Activated naive CD4-positive, alpha-beta T cell treated with anti-CD3 and anti-CD28 coated beads, Interleukin-2, amount 50 U/mL, for 24 hours (primary cell): ENCODE results near the gene ECE2.

ENCODE experiments used
- H3K27ac Mint-ChIP-seq: one replicate; pipeline ENCODE4 v1.8.0; 2021; ENCODE audit warnings: mild to moderate bottlenecking, mixed read lengths
- H3K27me3 Mint-ChIP-seq: one replicate; pipeline ENCODE4 v1.8.0; 2021; ENCODE audit warnings: mixed read lengths
- H3K36me3 Mint-ChIP-seq: one replicate; pipeline ENCODE4 v1.8.0; 2021; ENCODE audit warnings: mixed read lengths
- H3K4me1 Mint-ChIP-seq: one replicate; pipeline ENCODE4 v1.8.0; 2021; ENCODE audit warnings: mixed read lengths
- H3K4me3 Mint-ChIP-seq: one replicate; pipeline ENCODE4 v1.8.0; 2021; ENCODE audit warnings: mild to moderate bottlenecking, mixed read lengths
- H3K9me3 Mint-ChIP-seq: one replicate; pipeline ENCODE4 v1.8.0; 2021; ENCODE audit warnings: mixed read lengths

The ECE2 gene

DNA sequence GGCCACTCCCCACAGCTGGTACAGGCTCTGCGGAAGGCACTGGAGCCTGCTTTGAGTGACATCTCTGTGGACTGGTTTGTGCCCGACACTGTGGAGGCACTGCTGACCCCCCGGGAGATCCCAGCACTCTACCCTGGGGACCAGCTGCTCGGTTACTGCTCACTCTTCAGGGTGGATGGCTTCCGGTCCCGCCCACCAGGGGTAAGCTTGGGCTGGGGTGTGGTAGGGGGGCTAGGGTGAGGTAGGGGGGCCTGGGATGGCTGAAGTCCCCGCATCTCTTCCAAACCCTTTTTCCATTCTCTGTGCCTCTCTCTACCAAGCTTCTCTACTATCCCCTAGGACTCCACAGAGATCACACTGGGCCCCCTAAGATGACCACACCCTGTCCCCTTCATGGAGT, 38.6 kb upstream of the ECE2 start:
- H3K9me3 Mint-ChIP-seq: no peaks in the 10 kb centered on the region
- H3K27me3 Mint-ChIP-seq: peaks cover 8% of the 10 kb centered on the region
- H3K4me1 Mint-ChIP-seq: no peaks in the 10 kb centered on the region
- H3K27ac Mint-ChIP-seq: no peak overlapping the region
- H3K4me3 Mint-ChIP-seq: no peak overlapping the region
- peaks cover 2% of the 10 kb centered on the region for H3K36me3 Mint-ChIP-seq

DNA sequence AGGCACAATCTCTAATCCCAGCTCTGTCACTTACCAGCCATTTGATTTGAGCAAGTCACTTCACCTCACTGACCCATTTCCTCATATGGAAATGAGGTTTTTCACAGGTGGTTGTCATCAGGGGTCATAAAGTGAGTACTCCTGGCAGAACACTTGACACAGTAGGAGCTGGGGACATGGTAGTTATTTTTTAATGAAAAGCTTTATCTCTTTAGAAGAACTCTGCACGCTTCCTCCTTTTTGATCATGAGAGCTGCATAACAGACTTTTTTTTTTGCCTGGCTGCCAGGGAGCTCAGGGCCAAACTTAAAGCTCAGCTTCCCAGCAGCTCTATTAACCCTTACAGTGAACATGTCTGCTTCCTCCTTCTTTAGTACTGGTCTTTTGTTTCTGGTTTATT, 38.0 kb upstream of the ECE2 start:
- Mint-ChIP-seq H3K36me3 (peaks cover 3% of the 10 kb centered on the region), H3K4me3 (no peak overlapping the region), H3K27ac (no peak overlapping the region), H3K4me1 (no peaks in the 10 kb centered on the region), H3K9me3 (no peaks in the 10 kb centered on the region), H3K27me3 (peaks cover 3% of the 10 kb centered on the region)

DNA sequence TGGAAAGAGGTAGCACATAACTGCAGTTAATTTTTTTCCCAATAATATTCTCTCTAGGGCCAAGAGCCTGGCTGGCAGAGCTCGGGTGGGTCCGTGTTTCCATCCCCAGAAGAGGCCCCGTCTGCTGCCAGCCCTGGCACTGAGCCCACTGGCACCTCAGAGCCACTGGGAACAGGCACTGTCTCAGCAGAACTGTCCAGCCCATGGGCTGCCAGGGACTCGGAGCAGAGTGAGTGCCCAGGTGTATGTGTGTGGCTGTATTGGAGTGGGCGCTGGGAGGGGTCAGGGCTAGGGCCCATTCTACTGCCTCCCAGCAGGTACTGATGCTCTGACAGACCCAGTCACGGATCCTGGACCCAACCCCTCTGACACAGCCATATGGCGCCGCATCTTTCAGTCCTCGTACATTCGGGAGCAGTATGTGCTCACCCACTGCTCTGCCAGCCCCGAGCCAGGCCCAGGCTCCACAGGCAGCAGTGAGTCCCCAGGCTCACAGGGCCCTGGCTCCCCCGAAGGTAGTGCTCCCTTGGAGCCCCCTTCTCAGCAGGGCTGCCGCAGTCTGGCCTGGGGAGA, 37.5 kb upstream of the ECE2 start:
- H3K4me1 Mint-ChIP-seq: no peaks in the 10 kb centered on the region
- H3K27me3 Mint-ChIP-seq: no peaks in the 10 kb centered on the region
- H3K36me3 Mint-ChIP-seq: peaks cover 3% of the 10 kb centered on the region
- H3K27ac Mint-ChIP-seq: no peak overlapping the region
- no peak overlapping the region for H3K4me3 Mint-ChIP-seq
- H3K9me3 Mint-ChIP-seq: no peaks in the 10 kb centered on the region

DNA sequence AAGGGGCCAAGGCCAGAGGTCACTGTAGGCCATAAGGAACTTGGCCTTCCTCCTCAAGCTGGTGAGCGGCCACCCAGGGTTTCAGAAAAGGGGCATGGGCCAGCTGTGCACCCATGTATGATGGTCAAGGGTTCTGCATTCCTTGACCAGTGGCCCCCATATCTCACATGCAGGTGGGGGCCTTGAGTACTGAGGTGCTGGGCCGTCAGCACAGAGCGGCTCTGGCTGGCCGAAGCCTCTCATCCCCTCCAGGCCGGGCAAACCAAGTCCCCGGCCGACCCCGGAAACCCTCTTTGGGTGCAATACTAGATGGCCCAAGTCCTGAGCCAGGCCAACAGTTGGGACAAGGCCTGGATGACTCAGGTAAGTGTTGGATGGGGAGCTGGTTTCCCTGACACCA, 36.6 kb upstream of the ECE2 start:
- H3K27ac Mint-ChIP-seq: no peak overlapping the region
- H3K4me3 Mint-ChIP-seq: no peak overlapping the region
- H3K36me3 Mint-ChIP-seq: peaks cover 4% of the 10 kb centered on the region
- no peaks in the 10 kb centered on the region for H3K9me3 Mint-ChIP-seq
- H3K4me1 Mint-ChIP-seq: no peaks in the 10 kb centered on the region
- H3K27me3 Mint-ChIP-seq: no peaks in the 10 kb centered on the region

DNA sequence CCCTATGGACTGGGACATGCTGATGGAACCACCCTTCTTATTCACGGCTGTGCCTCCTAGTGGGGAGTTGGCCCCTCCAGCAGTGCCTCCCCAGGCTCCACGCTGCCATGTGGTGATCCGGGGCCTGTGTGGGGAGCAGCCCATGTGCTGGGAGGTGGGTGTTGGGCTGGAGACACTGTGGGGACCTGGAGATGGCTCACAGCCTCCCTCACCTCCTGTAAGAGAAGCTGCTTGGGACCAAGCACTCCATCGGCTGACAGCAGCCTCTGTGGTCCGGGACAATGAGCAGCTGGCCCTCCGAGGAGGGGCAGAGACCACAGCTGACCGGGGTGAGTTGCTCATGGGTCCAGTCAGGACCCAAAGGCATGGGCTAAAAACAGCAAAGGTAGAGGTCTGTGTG, 36.1 kb upstream of the ECE2 start:
- no peaks in the 10 kb centered on the region for H3K9me3 Mint-ChIP-seq

DNA sequence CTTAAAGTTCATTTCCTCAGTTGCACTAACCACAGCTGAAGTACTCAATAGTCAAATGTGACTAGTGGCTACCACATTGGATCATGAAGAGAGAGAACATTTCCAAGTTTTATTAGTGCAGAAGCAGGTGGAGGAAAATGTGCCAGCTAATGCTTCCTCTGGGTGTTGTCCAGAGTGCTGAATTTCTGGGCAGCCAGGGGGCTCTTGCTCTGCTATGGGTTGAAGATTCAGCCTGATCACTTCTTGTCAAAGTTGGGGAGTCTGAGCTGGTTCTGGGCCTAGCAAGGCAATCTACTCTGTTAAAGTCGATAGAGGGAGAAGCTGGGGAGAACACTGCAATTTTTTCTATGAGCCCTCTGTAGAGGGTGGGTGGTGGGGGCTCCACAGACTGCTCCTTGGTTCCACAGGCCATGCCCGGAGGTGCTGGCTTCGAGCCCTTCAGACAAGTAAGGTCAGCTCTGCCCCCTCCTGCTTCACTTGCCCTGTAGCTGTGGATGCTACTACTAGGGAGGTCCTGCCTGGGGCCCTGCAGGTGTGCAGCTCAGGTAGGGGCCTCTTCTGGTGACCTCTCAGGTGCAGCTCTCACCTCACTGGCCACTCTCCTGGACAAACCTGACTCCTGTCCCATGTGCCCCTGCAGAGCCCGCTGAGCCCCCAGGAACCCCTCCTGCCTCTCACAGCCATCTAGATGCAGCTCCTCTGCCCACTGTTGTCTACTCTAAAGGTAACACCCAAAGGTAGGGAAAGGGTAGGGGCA, 35.3 kb upstream of the ECE2 start:
- H3K27ac Mint-ChIP-seq: no peak overlapping the region
- H3K27me3 Mint-ChIP-seq: no peaks in the 10 kb centered on the region
- peaks cover 9% of the 10 kb centered on the region for H3K36me3 Mint-ChIP-seq
- H3K9me3 Mint-ChIP-seq: no peaks in the 10 kb centered on the region
- no peaks in the 10 kb centered on the region for H3K4me1 Mint-ChIP-seq
- H3K4me3 Mint-ChIP-seq: no peak overlapping the region

More for the DNA sequence above, 36.1 kb upstream of the ECE2 start:
- H3K4me1 Mint-ChIP-seq: no peaks in the 10 kb centered on the region
- no peaks in the 10 kb centered on the region for H3K27me3 Mint-ChIP-seq
- H3K27ac Mint-ChIP-seq: no peak overlapping the region
- peak overlapping the region; percentile 33 for H3K4me3 Mint-ChIP-seq
- H3K36me3 Mint-ChIP-seq: peaks cover 4% of the 10 kb centered on the region

DNA sequence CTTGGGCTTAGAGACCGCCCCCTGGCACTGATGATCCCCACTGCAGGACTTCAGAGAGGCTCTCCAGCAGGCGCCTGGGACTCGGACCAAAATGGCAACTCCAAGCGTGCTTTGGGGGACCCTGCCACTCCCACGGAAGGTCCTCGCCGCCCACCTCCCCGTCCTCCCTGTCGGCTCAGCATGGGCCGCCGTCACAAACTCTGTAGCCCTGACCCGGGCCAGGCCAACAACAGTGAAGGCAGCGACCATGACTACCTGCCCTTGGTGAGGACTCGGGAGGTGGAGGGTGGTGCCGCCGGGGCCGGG, 34.7 kb upstream of the ECE2 start:
- Mint-ChIP-seq H3K27me3 (no peaks in the 10 kb centered on the region), H3K9me3 (no peaks in the 10 kb centered on the region), H3K4me1 (peaks cover 4% of the 10 kb centered on the region), H3K36me3 (peaks cover 9% of the 10 kb centered on the region), H3K4me3 (no peak overlapping the region), H3K27ac (no peak overlapping the region)

DNA sequence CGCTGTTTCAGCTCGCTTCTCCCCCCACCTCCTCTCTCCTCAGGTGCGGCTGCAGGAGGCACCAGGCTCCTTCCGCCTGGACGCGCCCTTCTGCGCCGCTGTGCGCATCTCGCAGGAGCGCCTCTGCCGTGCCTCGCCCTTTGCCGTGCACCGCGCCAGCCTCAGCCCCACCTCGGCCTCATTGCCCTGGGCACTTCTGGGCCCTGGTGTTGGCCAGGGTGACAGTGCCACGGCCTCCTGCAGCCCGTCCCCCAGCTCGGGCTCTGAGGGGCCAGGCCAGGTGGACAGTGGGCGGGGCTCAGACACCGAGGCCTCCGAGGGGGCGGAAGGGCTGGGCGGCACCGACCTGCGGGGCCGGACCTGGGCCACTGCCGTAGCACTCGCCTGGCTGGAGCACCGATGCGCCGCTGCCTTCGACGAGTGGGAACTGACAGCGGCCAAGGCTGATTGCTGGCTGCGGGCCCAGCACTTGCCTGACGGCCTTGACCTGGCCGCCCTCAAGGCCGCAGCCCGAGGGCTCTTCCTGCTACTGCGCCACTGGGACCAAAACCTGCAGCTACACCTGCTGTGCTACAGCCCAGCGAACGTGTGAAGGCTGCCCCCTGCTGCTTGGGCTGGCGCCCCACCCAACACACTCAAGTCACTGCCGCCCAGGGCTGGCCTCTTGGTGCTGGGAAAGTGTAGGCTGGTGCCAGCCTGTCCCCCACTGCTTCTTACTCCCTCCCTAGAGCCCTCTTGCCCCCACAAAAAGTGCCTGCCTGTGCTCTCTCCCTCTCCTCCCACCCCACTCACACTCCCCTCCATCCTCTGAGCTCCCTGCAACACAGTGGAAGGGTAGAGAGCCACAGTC, 34.1 kb upstream of the ECE2 start:
- H3K4me3 Mint-ChIP-seq: no peak overlapping the region
- no peaks in the 10 kb centered on the region for H3K9me3 Mint-ChIP-seq
- no peak overlapping the region for H3K27ac Mint-ChIP-seq
- peaks cover 9% of the 10 kb centered on the region for H3K36me3 Mint-ChIP-seq
- peaks cover 5% of the 10 kb centered on the region for H3K4me1 Mint-ChIP-seq
- H3K27me3 Mint-ChIP-seq: no peaks in the 10 kb centered on the region

DNA sequence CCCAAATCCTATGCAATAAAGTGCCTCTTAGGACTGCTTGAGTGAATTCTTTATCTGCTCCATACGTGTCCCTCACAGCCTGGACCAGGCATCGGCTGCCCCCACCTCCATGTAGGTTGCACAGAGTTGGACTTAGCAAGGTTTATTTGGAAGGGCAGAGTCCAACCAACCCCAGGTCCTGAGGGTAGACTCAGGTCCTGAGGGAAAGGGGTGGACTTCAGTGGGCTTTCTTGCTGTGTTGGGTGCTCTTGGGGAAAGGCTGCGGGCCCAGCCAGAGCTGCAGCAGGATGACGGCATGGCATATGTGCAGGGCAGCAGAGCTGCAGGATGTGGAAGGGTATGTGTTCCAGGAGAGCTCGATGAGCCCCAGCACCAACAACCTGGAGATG, 33.5 kb upstream of the ECE2 start:
- Mint-ChIP-seq H3K4me3 (no peak overlapping the region), H3K4me1 (peaks cover 5% of the 10 kb centered on the region), H3K36me3 (peaks cover 9% of the 10 kb centered on the region), H3K27me3 (no peaks in the 10 kb centered on the region), H3K9me3 (no peaks in the 10 kb centered on the region), H3K27ac (no peak overlapping the region)

DNA sequence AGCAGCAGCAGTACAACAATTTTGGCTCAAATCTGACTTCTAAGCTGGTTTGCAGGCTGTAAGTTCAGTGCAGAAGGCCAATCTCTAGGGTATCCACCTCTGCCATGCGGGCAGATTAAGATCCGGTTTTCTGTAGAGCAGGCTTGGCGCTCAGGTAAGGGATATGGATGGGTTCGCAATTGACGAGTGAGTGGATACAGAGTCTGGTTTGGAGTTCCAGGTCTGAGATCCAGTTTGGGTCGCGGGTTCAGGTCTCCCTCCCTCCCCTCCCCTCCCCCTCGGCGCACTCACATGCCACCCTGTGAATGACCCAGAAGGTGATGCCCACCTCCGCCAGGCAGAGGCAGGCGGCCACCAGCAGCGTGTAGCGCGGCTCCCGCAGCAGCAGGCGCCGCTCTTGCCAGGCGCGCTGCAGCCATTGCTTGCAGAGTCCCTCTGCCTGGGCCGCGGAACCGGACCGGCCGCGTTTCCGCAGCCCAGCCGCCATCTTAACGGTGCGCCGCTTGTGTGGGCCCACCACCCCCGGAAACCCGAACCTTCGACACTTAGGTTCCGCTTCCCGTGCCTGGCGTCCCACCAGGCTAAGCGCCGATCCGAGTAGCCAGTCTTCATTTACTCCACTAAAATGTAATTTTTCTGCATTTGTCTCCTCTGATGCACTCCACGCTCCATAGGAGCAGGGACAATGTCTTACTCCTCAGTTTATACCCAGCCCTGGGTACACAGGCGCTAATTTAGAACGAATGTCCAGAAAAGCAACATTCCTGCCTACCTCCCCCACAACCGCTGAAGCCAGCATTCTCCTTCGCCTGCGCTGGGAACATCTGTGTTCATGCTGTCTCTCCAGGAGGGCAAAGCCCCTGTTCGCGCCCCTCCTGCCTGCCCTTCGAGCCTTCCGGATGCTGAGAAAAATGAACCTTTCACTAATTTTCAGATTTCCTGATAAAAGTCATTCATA, 27.1 kb upstream of the ECE2 start, which contains the start of gene ALG3:
ALG3 (minus strand) TSS at position 509 of the 958 bp plus-strand sequence; CDS start at position 487, 22 bp downstream.
- H3K4me1 Mint-ChIP-seq: peaks cover 15% of the 10 kb centered on the region
- H3K9me3 Mint-ChIP-seq: no peaks in the 10 kb centered on the region
- peaks cover 6% of the 10 kb centered on the region for H3K36me3 Mint-ChIP-seq
- H3K27me3 Mint-ChIP-seq: no peaks in the 10 kb centered on the region
- peak within 1 kb of the TSS; percentile 97 for H3K4me3 Mint-ChIP-seq
- H3K27ac Mint-ChIP-seq: peak within 1 kb of the TSS; percentile 100

DNA sequence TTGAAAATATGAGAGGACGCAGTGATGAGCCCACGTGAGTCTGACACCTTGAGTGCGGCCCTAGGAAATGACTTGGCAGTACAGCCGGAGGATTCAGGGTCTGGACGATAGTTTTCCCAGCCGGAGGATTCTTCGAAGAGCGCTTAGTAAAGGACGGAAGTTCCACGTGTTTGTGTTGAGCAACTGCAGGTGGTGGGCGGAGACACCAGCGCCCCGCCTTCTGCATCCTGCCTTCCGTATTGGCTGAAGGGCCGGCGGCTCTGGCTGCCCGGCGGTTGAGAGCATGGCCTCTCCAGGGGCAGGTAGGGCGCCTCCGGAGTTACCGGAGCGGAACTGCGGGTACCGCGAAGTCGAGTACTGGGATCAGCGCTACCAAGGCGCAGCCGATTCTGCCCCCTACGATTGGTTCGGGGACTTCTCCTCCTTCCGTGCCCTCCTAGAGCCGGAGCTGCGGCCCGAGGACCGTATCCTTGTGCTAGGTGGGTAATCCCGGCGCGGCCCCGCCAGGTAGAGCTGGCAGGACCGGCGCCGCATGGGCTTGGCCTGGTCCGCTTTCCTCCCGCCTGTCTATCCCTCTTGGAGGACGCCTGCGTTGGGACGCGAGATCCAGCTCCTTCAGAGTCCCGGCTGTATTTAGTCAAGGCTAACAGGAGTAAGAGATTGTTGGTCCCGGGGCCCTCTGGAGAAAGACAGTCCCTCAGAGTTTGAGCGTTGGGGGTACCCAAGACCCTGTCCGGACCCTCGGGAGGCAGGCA, 26.2 kb upstream of the ECE2 start, which contains the start of gene EEF1AKMT4:
EEF1AKMT4 (plus strand) TSS at position 261 of the 755 bp plus-strand sequence; CDS start at position 284, 23 bp downstream.
- Mint-ChIP-seq H3K4me3 (peak within 1 kb of the TSS; percentile 97), H3K27me3 (no peaks in the 10 kb centered on the region), H3K36me3 (peaks cover 4% of the 10 kb centered on the region), H3K9me3 (no peaks in the 10 kb centered on the region), H3K4me1 (peaks cover 15% of the 10 kb centered on the region), H3K27ac (peak within 1 kb of the TSS; percentile 100)

DNA sequence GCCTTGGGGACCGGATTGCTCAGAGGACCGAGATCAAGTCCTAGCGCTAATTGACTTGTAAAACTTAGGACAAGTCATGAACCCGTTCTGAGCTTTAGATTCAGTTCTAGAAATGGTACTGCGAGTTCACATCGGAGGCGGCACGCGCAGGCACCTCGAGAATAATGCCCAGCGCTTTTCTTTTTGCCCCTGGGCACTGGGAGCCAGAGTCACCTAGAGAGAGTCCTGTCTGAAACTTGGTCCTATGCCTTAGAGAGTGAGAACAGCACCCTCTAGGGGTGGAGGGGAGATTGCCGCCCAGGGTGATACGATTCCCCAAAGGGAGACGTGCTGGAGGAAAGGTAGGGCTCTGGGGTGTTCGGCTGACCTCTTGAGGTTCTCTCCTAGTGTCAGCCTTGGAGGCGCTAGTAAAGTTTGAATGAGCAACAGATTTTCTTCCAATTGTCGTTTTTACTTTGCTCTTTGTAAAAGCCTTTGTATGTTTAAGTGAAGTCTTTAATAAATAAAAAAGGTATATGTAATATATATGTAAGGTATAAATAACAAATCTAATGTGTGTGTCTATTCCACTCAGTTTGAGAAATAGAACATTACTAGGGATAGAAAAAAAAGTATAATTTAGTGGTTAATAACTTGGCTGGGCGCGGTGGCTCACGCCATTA, 25.5 kb upstream of the ECE2 start:
- H3K27ac Mint-ChIP-seq: peak overlapping the region; percentile 100
- H3K4me1 Mint-ChIP-seq: peaks cover 15% of the 10 kb centered on the region
- peak overlapping the region; percentile 97 for H3K4me3 Mint-ChIP-seq
- H3K9me3 Mint-ChIP-seq: no peaks in the 10 kb centered on the region
- no peaks in the 10 kb centered on the region for H3K27me3 Mint-ChIP-seq
- H3K36me3 Mint-ChIP-seq: no peaks in the 10 kb centered on the region

DNA sequence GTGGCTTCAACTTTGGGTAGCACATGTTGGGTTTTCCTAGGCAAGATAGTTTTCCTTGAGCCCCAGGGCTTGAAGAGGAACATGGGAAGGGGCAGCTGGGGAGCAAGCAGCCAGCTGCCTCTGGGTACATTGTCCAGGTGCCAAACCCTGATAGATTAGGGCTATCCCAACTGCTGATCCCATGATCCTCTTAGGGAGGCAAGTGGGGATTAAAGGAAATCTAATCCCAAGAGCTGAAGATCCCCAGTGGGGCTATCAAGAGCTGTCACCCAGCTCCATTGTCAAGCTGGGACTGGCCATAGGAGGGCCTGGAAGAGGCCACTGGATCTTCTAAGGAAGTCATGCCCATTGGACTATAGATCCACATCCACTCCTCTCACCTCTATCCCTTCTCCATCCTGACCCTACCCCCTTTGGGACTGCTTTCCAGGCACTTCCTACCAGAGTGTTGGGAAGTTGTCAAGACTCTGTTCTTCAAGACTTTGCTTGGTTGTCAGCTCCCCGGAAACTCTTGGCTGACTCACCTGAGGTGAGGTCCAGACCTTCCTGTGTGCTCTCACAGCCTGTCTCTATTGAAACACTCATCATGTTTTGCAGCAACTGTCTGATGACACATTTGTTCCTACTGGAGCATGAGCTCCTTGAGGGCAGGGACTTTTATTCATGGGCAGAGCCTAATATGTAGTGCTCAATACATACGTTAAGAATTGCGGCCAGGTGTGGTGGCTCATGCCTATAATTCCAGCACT, 20.4 kb upstream of the ECE2 start:
- Mint-ChIP-seq H3K4me1 (peaks cover 13% of the 10 kb centered on the region), H3K27ac (peak overlapping the region; percentile 30), H3K36me3 (peaks cover 6% of the 10 kb centered on the region), H3K27me3 (peaks cover 7% of the 10 kb centered on the region), H3K9me3 (no peaks in the 10 kb centered on the region), H3K4me3 (no peak overlapping the region)
